NCI-H2029 treated with DMSO at 0.1 percent for 48 hours (cell line): ENCODE results near the gene TNPO1.
A peak's percentile ranks its signal among the peaks of the same experiment; 100 is the strongest.
"Not testable (repeated sequence)": the region's sequence is repeated elsewhere in the genome, so short reads cannot be mapped to it uniquely, and the experiment has no call there.

ENCODE experiments used
- DNase-seq: peaks from one replicate; lab custom pipeline; 2025; lab: John Stamatoyannopoulos, UW

TNPO1 gene

DNA sequence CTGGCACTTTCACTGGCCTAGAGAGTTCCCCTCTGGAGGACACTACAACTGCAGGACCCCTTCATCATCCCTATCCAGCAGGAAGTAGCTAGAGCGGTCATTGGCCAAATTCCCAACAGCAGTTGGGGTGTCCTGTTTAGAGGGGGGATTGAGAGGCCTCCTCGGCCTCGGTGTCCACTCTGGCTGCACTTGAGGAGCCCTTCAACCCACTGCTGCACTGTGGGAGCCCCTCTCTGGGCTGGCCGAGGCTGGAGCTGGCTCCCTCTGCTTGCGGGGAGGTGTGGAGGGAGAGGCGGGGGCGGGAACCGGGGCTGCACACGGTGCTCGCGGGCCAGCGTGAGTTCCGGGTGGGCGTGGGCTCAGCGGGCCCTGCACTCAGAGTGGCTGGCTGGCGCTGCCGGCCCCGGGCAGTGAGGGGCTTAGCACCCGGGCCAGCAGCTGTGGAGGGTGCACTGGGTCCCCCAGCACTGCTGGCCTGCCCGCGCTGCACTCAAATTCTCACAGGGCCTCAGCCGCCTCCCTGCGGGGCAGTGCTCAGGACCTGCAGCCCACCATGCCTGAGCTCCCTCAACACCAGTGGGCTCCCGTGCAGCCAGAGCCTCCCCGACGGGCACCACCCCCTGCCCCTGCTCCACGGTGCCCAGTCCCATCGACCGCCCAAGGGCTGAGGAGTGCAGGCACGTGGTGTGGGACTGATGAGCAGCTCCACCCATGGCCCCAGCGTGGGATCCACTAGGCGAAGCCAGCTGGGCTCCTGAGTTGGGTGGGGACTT lies 118.7 kb downstream of the TNPO1 start:
- DNase-seq = not testable (repeated sequence)

GRCh38 chr5:72936893-72937292 lies 120.4 kb downstream of the TNPO1 start:
- no peak for DNase-seq

- DNase-seq = no peak
These were observed 121.1 kb downstream of the TNPO1 start for GRCh38 chr5:72937517-72938061.

DNA sequence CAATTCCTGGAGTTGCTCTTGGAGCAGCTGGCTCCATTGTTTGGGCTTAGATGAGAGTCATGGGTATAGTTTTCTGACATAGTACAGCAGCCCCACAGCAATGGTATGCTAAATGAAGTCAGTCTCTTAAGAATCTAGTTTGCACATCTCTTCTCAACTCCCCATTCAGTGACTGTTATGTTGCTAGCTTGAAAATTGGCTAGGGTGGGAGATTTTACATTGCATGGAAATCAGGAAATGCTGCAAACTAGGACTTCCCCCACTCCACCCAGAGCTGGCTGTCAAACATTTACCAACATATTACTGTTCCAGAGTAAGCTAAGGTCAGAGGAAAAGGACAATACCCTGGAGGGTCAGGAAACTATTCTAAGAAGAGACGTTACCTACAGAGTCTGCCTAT lies 121.7 kb downstream of the TNPO1 start:
- DNase-seq = no peak

GRCh38 chr5:72940082-72940481 lies 123.6 kb downstream of the TNPO1 start:
- no peak for DNase-seq

GRCh38 chr5:72943307-72943706 lies 126.8 kb downstream of the TNPO1 start:
- no peak for DNase-seq

DNA sequence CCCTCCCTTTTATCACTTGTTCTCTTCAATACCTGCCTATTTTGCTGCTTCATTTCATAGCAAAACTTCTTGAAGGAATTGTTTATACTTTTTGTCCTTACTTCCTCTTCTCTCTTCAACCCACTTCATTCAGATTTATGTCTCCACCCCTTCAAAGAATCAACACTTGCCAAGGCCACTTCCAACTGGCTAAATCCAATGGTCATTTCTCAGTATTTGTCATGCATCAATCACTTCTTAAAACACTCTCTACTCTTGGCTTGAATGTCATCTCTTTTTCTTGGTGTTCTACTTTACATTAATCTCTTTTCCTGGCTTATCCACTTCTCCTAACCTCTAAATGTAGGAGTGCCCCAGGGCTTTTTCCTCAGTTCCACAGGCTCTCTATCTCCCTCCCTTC lies 131.0 kb downstream of the TNPO1 start:
- DNase-seq = no peak

GRCh38 chr5:72949481-72949880 lies 133.0 kb downstream of the TNPO1 start:
- DNase-seq = peak; percentile 12

DNA sequence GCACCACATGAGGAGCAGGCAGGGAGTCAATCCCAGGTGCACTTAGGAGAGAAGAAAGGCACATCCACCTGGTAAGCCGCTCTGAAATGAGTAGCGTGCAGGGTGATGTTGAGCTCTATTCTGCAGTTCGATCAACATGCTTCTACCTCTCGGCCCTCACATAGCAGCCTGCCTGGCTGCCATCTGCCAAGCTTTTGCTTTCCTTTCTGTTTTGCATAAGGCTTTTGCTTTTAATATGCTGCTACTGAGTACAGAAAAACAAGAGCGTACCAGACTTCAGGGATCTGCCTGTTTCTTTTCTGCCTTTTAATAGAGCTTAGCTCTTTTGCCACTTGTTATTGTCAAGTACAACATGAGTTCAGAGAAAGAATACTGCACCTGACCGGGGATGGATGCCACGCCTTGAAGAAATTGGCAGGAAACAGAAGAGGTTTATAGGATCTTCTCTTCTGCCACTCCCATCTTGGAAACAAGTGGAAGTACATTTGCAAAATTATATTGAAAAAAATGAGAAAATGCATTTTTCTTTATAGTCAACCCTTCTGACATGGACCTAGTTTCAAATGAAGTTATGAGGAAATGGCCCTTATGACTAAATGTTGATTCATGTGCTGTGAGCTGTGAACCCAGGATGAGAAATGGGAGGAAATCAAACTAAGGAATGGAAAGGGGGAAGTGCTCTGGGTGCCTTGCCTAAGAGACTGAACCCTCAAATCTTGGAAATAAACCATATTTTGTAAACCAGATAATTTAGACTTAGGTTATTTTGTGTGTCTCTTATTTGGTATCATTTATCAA lies 135.4 kb downstream of the TNPO1 start:
- no peak for DNase-seq

DNA sequence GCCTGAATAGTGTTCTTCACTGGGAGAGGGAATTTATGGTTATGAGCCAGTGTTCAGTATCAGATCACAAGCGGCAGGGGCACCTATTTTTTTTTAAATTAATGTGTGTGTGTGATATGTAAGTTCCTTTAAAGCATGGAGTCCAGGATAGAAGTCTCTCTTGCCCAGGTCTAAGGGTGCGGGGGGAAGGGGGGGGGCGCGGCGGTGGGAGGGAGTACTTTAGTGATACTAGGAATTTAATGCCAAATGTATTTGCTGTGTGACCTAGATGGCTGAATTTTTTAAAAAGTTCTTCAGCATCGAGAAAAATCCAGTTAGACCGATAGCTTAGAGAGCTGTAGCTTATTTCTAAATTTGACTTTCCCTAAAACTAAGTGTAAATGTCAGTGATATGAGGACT lies 137.9 kb downstream of the TNPO1 start:
- no peak for DNase-seq

DNA sequence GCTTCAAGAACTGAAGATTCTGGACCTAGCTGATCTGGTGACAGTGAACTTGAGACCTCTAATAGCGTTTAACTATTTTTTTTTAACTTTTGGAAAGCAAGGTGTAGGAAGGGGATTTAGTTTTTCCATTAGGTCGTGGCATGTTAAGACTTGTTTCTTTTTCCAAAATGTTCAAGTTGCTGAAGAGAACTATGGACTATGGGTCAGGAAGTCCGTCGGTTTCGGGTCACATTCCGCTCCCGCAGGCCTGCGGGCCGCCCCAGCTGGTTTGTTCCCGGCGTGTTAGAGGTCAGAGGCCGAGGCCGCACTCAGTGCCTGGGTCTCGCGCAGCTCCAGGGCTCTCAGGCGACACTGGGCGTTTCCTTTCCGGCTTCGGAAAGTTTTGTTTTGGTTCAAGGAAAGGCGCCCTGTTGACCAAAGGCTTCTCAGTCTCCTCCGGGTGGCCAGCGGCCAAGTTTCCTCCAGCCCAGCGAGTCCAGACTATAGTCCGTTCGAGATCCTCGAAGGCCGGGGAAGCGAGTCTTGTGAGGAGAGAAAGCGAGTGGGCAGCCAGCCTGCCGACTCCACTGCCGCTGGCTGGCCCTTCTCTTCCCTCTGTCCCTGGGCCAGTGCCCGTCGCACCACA lies 138.8 kb downstream of the TNPO1 start:
- no peak for DNase-seq

- peak; percentile 89 for DNase-seq
These were observed 139.4 kb downstream of the TNPO1 start, which contains the start of gene FCHO2 for GRCh38 chr5:72955768-72956323. Gene FCHO2 (plus strand): TSS chr5:72956041. CDS start chr5:72956097, 56 bp downstream.

DNA sequence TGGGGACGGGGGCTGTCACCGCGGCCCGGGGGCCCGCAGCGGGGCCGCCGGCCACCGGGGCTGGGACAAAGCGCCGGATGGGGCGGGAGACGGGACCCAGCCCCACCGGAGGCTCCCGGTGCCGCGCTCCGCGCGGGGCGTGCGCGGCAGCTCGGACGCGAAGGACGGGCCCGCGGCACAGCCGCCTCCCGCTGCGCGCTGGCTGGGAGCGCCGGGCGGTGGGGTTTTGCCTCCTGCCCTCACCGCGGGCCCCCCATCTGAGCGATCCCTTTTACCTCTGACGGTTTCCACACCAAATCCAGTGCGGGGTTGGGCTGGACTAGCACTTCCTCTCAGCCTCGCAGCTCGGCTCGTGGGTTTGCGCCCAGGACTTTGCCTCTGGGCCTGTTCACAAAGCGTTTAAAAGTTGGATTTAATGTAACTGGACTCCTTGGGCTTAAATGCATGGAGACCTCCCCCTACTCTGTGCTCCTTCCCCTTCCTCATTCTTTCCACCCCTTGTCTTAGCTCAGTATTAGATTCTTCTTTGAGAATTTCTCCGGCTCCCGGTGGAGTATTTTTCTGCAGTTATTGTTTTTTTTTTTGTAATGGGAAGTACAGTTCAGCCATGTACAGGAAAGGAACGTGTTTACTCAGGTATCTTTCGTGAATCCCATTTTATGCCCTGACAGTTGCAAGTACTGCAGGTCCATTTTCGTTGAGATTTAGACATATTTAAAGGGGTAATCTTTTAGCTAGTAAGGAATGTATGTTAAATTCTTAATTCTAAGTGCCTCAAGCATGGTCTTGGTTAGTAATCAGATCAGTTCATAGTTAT lies 140.1 kb downstream of the TNPO1 start:
- DNase-seq = peak; percentile 19

DNA sequence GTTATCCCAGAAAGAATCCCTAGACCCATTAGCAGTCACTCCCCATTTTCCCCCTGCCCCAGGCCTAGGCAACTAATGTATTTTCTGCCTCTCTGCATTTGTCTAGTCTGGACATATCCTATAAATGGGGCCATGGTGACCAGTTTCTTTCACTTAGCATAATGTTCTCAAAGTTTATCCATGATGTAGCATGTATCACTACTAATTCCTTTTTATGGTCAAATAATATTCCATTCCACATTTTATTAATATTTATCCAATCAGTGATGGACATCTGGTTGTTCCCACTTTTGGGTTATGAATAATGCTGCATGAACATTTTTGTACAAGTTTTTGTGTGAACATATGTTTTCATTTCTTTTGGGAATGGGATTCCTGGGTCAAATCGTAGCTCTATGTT lies 140.9 kb downstream of the TNPO1 start:
- no peak for DNase-seq

DNA sequence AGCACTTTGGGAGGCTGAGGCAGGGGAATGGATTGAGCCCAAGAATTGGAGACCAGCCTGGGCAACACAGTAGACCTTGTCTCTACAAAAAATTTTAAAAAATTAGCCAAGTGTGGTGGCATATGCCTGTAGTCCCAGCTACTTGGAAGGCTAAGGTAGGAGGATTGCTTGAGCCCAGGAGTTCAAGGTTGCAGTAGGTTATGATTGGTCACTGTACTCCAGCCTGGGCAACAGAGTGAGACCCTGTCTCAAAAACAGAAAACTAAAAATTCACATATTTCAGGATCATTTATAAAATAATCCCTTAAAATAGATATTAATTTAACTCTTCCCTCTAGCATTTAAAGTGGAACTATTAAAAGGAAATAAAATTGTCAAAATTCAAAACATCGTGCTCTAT lies 142.8 kb downstream of the TNPO1 start:
- no peak for DNase-seq
